ENCODE measurements around the gene ALDH1B1.

GRCh38 chr9:38431116-38431515 lies 38.6 kb downstream of the ALDH1B1 start:
- no peak for TF ChIP-seq CTCF (IDR thresholded peaks at IDR 0.05)
- no peak for TF ChIP-seq POLR2A (IDR thresholded peaks at IDR 0.05)

All from uterus (tissue), 2 donors.